Measurements from ENCODE around the gene FOXL2. TPM values are rescaled to one million over a fixed set of nuclear protein-coding genes. Genes with fewer than 3 reads are reported as not detected.

The FOXL2 gene
- total RNA-seq, 1 experiment from 2014 or later: 0.22 TPM

- Histone ChIP-seq H2BK12ac (ENCODE audit: insufficient read length, low read depth, low read length) (no peak overlapping the region), H2BK15ac (ENCODE audit: low read depth, low read length) (no peak overlapping the region), H4K91ac (ENCODE audit: insufficient read length, low read depth, low read length) (no peak overlapping the region), H3T11ph (ENCODE audit: low read length) (no peak overlapping the region), H3K14ac (ENCODE audit: insufficient read depth, low read length) (no peak overlapping the region), H3K23me2 (ENCODE audit: insufficient read length, low read depth, low read length, poor library complexity, severe bottlenecking) (no peaks in the 10 kb centered on the region), H3K4me2 (ENCODE audit: insufficient read depth, insufficient read length, low read length) (no peak overlapping the region), H3K4me1 (ENCODE audit: insufficient read depth, low read length) (no peaks in the 10 kb centered on the region), H3K18ac (ENCODE audit: insufficient read length, low read depth, low read length) (no peak overlapping the region), H2BK120ac (ENCODE audit: low read depth, low read length, poor library complexity, severe bottlenecking) (no peak overlapping the region), H4K8ac (replicated peaks; ENCODE audit: insufficient read length, low read depth, low read length) (no peak overlapping the region), H3K79me2 (ENCODE audit: insufficient read depth, low read length) (no peaks in the 10 kb centered on the region), H4K20me1 (ENCODE audit: control insufficient read depth, insufficient read depth, insufficient read length) (no peaks in the 10 kb centered on the region), H3K27me3 (ENCODE audit: insufficient read depth, low read length) (no peaks in the 10 kb centered on the region), H2BK5ac (ENCODE audit: insufficient read length, low read length) (no peak overlapping the region), H3K4ac (ENCODE audit: low read depth, low read length) (no peak overlapping the region), H3K27ac (ENCODE audit: insufficient read length, low read depth, low read length) (no peak overlapping the region), H3K56ac (ENCODE audit: insufficient read length, low read depth, low read length) (no peak overlapping the region), H3K9me3 (ENCODE audit: control insufficient read depth, low read depth, low read length) (no peaks in the 10 kb centered on the region), H3K79me1 (ENCODE audit: insufficient read depth, low read depth, low read length, poor library complexity, severe bottlenecking) (no peaks in the 10 kb centered on the region), H2AK5ac (ENCODE audit: insufficient read length, low read length) (no peak overlapping the region), H2BK20ac (ENCODE audit: low read depth, low read length, poor library complexity, severe bottlenecking) (no peak overlapping the region), H4K5ac (ENCODE audit: insufficient read length, low read depth, low read length) (no peak overlapping the region), H2AFZ (ENCODE audit: low read length) (no peak overlapping the region), H3K23ac (ENCODE audit: insufficient read length, low read depth, low read length) (no peak overlapping the region), H3K9ac (ENCODE audit: extremely low read depth, insufficient read length, low read length) (no peak overlapping the region)
- DNase-seq: no peak
- 0 out of 5 replicates have a peak, but pooled peaks cover 0 to 3% of the 10 kb centered on the region in 2 experiments for H3K9me3 Mint-ChIP-seq
- H3K36me3 Mint-ChIP-seq (ENCODE audit: insufficient read depth in 1 of 3, low read depth in 3 of 3): no peaks in the 10 kb centered on the region
- H3K4me3 Mint-ChIP-seq: no peak overlapping the region
- no peak for TF ChIP-seq CTCF (conservative IDR thresholded peaks at IDR 0.05)
- no peaks in the 10 kb centered on the region for H3K4me1 Mint-ChIP-seq
- H3K27ac Mint-ChIP-seq: no peak overlapping the region
- WGBS (ENCODE audit: extremely low coverage, insufficient read length, low lambda C conversion rate): no CpG with 5 or more reads among the region's 8 CpGs
- H3K27me3 Mint-ChIP-seq (ENCODE audit: low read depth): no peaks in the 10 kb centered on the region
Observed at GRCh38 chr3:138901567-138901966, 45.4 kb downstream of the FOXL2 start.

Measured in H9 (cell line).